ENCODE data around the gene CADPS.

The CADPS gene

DNA sequence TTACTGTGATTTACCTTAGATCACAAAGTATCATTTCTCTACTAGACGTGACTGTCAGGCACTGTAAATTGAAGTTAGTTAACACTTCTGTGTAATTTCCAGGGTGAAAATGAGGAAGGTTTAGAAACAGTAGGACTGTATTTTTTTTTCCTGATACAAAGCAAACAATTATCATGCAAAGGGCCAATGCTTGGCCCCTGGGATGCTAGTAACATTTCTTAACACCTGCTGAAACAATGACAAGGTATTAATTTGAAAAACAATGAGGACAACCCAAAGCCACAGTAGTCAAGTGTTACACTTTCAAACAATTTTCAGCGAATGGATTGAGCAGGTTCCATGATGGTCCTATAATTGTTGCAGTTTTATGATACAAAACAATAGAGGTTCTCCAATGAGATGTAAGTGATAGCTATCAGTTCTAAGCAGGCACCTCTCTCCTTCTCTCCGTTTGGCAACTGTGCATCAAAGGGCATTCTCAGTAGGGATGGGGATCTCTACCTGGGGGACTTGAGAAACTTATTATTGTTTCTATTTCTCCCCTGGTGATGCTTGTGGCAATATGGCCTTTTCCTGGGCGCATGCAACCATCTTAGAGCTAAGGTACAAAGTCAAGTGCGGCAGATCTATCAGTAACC is 435.9 kb downstream of the CADPS start:
- DNase-seq (ENCODE audit: low spot score), result no peak

DNA sequence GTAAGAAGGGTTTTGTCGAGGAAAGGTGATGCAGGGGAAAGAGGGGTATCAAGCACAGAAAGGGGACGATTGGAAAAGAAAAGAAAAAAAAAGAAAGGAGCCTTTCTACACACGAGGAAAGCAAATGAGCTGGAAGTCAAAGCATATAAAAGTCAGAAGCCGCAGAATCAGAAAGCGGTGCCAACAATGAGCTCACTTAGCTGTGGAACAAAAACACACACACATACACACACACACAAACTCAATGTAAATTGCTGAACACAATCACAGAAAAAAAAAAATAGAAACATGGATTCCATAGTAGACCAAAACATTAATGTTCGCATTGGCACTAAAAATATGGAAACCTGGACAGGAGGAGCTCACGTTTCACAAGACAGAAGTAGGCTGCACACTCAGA is 438.4 kb downstream of the CADPS start:
- no peak for DNase-seq (ENCODE audit: low spot score)

DNA sequence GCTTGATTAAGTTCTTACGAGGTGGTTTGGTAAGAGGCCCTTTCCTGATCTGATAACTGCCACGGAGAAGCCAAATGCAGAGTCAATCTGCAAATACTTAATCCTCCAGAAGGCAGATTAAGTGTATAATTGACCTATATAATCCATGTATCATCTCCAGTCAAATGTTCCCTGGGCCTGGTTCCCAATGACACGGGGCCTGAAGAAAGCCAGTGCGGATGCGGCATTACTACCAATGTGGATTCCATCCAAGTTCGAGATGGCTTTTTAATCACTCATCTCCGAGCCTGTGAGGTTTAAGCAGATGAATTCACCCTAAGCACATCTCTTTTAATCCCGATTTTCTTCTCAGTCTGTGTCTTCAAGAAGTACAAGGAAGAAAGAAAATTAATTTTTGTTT is 441.8 kb downstream of the CADPS start:
- no peak for DNase-seq (ENCODE audit: low spot score)

DNA sequence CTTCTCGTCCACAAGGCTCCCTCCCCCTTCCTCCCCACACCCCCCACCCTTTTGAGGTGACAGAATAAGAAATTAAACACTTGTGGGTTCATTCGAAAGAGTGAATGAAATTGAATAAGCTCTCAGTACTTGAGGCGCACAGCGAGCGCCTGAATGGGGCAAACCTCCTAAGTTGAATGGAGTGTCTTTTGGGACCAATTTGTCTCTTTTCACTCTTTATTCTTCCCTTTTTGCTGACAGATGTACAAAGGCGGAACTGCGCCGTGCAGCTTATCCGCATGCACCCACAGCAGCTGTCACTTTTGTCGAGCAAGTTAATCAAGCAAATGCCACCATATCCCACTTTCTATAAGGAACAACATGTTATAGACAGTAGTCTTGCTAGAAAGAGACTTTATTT is 454.0 kb downstream of the CADPS start:
- no peak for DNase-seq (ENCODE audit: low spot score)

DNA sequence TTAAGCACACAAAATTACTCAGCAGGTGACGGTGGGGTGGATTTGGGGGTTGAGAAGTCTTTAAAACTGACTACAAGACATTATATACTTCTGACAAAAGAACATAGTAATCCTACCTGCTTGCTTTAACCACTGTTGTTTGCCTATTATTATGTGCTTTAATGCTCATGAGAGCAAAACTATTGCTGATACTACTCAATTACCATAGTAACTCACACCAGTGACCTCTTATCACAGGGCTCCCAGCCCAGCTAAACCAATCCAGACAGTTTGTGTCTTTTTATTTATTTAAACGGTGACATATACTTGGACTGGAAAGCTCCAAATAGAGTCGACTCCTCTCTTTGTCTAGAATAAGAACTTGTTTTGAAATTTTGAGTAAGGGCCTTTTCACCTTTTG is 459.1 kb downstream of the CADPS start:
- DNase-seq (ENCODE audit: low spot score), result no peak

DNA sequence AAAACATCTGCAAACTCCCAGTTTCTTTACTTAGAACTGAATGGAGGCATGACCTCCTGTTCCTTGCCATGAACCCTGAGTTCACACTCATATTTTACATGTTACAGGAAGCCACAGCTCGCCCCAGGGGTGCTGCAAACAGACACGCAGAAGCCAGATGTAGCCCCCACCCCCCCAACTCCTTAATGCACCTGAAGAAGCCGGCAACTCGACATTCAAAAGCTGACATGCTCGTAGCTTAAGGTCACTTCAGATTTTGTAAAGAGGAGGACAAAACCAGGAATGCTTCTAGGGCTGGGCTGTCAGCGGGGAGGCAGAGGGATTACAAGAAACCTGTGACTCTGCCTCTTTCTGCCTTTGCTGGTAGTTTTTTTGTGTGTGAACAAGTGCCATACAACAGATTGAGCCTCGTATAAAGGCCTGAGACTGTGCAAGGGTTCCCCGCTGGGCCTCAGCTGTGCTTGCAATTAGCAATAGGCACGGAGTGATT is 459.9 kb downstream of the CADPS start:
- no peak for DNase-seq (ENCODE audit: low spot score)

DNA sequence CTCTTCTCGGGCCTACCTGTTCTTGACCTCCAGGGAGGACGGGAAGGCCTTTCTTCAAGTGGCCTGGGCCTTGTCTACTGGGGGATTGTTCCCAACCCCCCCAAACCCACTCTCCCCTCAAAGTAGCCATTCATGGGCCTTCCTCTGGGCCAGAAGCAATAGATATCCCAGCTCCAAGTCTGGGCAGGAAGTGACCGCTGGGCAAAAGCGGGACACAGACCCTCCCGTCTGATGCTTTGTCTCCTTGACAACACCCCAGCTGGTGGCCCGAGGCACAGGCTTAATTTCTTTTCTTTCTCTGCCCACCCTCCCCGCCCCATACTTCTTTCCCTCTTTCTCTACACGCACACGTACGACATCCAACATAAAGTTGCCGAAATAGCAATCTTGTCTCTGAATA is 460.4 kb downstream of the CADPS start:
- no peak for DNase-seq (ENCODE audit: low spot score)

DNA sequence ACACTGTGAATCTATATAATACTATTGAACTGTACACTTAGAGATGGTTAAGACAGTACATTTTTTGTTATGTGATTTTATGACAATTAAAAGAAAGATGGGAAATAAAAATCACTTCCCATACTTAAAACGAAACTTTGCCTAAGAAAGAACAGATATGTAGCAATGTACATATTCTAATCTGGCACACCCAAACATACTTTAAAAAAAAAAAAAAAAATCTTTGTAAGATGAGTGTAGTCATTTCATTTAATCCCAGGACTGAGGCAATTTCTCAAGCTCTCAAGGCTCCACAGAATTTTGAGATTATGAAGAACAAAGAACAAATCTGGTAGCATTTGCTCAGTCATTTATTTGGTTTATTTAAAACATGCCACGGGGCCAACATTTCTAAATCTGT is 461.5 kb downstream of the CADPS start:
- DNase-seq (ENCODE audit: low spot score), result no peak

DNA sequence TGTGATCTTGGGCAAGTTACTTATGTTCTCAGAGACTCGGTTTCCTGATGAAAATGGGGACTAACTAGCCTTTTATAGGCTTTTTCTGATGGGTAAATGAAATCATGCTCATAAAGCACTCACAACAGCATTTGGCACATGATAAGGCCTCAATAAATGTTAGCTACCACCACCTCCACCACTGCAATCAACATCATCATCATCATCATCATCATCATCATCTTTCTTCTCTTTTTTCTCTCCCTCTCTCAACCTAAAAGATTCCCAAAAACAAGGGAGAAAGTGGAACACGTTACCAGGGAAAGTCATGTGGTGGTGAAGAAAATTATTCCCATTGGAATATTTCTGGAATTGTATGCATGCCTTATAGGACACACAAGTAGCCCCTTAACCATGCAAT is 468.3 kb downstream of the CADPS start:
- no peak for DNase-seq (ENCODE audit: low spot score)

DNA sequence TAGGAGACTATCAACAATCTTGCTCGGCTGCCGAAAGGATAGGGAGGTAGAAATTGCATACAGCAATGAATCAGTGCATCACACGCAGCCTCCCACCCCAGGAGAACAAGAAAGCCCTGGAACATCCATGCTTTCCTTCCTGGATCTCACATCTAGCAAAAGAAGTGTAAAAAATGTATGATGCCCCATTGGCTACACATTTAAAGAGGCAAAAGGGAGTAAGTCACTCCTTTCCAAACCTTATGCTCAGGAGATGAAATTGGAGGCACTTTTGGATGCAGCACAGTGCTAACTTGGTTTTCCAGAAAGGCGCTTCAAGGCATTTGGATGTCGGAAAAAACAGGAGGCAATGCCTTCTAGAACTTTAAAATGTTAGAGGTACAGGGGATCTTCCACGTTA is 469.6 kb downstream of the CADPS start:
- no peak for DNase-seq (ENCODE audit: low spot score)

DNA sequence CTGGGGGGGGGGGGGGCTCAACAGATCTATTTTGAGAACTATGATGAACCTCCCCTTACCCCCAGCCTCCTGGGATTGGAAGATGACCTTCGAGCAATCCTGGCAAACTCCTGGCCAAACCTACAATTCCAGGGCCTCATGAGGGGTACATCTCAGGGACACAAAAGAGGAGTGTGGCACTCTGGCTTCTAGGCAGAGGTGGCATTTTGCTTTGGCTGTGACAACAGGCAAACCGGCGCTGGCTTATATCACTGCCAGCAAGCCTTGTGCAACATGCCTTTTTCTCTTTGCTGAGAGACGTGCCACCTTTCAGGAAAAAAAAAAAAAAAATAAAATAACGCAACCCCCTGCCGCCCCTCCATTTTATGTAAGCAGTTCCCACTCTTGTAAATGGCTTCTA is 470.1 kb downstream of the CADPS start:
- no peak for DNase-seq (ENCODE audit: low spot score)

DNA sequence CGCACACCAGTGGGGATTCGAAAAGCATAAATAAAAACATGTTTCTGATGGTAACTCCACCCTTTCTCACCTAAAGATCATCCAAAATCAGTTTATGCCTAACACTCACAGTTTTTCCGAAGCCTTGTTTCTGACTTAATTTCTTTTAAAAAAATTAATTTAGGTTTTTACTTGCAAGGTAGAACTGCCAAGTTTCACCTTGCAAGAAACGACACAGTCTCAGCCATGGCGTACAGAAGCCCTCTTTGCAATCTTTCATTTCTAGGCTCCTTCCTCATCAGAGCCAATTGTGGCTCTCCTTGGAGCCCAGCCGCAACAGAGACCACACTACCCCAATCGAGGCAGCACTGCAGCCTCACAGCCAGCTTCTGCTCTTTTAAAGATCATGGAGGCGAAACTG is 470.9 kb downstream of the CADPS start:
- no peak for DNase-seq (ENCODE audit: low spot score)

DNA sequence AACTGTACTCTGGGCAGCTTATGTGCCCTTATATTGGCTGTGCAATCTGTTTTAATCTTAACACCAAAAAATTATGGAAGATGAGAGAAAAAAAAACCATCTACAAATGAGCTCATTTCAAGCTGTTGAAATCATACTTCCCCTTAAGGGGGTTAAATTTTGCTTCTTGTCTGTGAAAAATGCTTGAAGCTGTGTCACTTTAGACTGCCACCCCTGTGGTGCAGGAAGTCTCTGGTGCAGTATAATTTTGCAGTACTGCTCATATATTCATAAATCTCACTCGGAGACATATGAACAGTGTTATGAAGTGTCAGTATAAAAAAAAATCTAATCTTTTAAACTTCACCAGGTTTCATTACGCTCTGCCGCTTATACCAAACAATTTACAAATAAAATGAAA is 471.5 kb downstream of the CADPS start:
- DNase-seq (ENCODE audit: low spot score), result no peak

DNA sequence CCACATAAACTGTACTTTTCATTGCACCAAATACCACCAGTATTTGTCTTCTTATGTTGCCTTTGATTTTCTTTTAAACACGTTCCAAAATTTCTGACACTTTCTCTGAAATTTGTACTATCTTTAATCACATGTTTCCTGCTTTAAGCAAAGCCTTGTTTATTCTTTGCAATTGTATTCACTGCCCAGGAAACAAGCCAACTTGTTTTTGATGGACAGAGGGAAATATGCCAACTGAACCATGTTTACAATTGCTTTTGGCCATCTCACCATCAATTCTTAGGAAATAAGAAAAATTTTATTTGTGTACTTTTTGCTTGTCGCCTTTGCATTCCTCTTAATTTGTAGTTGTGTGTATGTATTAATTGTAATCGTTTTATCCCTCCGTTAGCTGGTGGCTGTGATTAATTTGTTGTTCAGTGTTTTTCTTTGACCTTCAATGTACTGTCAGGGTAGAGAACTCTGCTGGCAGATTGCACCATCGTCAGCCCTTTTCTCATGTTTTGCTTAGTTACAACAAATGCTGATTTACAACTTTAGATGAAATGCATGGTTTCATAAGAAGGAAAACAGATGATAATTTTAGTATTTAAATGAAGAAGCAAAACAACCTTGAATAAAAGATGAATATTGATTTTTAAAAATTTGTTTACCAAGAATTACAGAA is 482.5 kb downstream of the CADPS start:
- DNase-seq (ENCODE audit: low spot score), result no peak

DNA sequence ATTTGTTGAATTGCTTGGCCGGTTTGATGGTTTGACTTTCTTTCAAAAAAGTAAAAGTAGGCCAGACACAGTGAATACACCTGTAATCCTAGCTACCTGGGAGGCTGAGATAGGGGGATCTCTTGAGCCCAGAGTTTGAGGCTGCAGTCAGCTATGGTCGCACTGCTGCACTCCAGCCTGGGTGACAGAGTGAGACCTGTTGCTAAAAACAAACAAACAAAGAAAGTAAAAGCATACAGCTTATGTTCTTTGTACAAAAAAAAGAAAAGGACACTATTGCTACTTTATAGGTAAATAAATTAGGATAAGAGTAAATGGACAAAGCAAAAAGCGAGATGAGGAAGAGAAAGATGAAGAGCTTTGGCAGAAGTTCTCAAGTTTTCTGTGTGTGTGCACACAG is 488.0 kb downstream of the CADPS start:
- DNase-seq (ENCODE audit: low spot score), result no peak

DNA sequence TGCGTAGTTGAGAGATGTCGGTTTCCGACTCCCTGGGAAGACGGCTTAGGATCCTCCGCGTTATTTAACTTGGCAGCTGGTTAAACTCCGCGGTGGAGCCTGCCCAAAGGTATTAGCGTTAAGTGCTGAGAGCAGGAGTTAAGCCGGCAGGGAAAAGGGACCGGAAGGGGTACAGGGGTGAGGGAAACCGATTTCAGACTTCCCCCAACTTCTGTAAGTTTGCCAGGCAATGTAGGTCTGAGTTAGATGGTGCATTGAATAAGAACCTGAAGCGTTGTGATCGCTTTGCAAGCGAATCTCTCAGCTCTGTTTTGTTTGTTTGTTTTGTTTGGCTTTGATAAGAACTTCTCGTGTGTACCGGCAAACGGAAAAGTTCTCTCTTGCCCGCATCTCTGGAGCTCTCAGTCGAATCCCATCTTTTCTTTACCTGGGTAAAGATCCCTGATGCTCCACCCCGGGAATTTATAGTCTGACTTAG is 495.9 kb downstream of the CADPS start:
- no peak for DNase-seq (ENCODE audit: low spot score)

DNA sequence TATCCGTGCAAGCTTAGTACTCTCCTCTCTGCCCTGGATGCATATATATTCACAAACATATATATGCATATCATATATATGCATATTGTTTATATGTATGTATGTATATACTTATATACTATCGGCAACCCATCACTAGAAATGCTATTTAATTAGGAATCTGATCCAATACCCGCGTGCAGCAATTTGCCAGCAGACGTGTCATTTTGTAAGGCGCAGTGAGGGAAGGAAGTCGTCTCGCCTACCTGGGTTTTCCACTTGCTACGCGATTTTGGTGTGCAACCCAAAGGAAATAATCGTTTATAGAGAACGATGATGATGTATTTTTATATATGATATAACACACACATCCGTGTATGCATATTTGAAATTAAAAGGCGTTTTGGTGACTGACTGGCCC is 496.3 kb downstream of the CADPS start:
- no peak for DNase-seq (ENCODE audit: low spot score)

DNA sequence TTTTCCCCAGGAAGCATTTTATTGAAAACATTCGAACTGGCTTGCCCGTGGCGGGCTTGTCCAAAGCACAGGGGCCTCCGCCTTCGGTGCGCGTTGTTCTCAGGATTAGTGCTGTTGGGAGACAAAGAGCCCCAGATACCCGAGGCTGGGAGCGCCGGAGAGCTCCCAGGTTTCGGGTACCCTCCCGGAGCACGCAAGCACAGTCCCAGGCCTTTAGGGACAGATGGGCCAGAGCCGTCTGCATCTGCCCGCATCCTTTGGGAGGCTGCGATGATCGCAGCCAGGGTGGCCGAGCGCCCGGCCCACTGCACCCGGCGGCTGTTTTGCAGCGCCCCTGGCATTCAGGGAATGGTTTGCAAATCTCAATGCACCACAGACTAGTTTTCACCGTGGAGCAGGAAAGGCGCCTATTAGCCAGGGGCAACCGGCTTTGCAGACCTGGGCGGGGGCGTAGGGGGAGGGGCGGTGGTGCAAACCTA is 496.9 kb downstream of the CADPS start:
- no peak for DNase-seq (ENCODE audit: low spot score)

DNA sequence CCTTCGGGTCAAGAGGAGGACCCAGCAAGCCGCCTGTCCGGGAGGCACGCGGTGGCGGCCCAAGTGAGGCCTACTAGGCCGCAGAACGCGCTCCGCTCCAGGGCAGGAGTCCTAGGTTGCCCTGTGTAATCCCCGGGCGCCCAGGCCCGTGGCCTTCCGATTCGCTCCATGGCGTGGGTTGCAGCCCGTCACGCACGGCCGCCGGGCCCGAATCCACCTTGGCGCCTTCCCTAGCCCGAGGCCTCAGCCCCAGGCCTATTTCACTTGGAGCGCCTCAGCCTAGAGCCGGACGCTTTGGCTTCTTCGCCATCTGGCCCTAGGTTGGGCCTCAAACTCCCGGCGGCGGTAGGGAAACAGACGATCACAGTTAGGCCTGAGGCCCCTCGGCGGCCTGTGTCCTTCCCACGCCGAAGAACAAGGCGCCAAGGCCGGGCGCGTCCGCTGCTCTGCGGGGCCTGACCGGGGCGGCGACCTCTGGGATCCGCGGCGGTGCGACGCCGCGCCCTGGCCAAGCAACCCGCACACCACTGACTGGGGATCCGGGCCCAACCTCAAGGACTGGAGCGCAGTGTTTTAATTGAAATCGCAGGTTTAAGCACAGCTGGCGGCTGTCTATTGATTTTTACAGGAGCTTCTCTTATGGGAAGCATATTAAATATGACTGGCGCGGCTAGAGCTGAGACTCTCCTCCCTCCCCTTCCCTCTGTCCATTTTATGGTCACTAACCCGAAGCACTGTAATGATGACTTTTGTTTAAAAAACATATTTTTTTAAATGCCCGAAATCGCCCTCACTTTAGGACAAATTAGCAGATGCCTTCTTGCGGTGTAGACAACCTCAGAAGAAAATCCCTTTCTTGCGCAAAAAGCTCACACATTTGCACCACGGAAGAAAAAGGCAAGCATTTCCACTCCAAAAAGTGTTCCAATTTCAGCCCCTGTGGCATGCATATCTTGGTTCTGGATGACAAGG is 498.0 kb downstream of the CADPS start:
- DNase-seq (ENCODE audit: low spot score), result no peak

DNA sequence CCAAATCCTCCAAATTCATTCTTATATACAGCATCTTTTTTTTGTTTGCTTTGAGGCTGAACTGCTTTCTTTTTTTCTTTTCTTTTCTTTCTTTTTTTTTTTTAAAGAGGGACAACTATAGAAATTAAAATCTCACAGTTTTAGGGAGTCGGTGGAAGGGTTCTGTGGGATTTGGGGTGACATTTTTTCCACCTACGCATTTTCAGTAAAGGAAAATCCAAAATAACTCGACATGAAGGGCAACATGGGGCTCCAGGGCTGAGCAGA is 498.8 kb downstream of the CADPS start:
- no peak for DNase-seq (ENCODE audit: low spot score)

DNA sequence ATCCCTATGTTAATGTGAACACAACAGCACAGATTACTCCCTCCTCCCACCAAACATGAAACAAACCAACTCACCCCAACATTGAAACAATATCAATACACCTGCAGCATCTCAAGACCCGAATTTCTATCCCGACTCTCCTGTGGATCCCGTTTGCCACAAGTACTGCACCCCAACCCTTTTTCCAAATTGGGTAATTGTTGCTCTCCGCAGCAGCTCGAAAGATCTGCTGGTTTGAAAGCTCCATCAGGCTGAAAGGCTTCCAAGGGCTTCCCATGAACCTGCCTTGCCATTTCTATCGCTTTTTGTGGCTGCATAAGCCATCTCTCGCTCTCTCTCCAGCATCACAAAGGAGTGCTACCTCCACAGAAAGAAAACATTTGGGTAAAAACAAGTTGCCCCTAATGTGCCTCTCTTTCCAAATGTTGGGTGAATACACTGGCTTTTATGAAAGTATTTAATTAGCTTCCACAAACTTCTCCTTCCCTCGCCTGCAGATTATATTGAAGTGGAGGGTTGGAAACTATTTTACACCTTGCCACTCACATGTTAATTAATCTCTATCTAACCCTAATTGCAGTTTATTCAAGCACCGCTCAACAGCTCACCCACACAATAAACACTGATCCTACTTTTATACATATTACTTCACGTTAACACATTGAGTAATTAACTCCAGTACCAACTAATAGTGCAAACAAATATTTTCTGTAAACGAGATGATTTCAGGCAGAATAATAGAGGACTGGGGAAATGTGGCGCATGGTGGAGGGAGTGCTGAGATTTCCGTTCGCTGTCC is 499.4 kb downstream of the CADPS start:
- no peak for DNase-seq (ENCODE audit: low spot score)

Measured in RKO (cell line).